Globus pallidus (tissue), 1 donor: ENCODE data around the gene ASIC2.
A peak's percentile ranks its signal among the peaks of the same experiment; 100 is the strongest.

Experiments used
- DNase-seq: peaks from one replicate; pipeline ENCODE4 v3.0.0-alpha.2; 2015; ENCODE audit warnings: low spot score

Gene ASIC2

DNA sequence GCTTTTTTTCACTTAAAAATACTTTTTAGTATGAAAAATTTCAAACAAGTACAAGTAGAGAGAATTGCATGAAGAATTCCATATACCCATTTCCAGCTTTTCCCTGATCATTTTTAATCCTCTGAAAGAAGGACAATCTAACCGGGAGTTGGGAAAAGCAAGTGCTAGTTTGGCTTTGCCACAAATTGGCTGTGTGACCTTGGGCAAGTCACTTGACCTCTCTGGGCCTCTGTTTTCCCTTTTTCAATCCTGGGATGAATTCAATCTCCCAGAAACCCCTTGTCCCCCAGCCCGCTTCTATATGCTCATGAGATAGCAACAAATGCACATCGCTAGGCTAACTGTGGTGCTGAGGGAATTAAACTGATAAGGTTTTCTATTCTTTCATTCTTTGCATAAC lies 49.4 kb downstream of the ASIC2 start:
- no peak for DNase-seq

DNA sequence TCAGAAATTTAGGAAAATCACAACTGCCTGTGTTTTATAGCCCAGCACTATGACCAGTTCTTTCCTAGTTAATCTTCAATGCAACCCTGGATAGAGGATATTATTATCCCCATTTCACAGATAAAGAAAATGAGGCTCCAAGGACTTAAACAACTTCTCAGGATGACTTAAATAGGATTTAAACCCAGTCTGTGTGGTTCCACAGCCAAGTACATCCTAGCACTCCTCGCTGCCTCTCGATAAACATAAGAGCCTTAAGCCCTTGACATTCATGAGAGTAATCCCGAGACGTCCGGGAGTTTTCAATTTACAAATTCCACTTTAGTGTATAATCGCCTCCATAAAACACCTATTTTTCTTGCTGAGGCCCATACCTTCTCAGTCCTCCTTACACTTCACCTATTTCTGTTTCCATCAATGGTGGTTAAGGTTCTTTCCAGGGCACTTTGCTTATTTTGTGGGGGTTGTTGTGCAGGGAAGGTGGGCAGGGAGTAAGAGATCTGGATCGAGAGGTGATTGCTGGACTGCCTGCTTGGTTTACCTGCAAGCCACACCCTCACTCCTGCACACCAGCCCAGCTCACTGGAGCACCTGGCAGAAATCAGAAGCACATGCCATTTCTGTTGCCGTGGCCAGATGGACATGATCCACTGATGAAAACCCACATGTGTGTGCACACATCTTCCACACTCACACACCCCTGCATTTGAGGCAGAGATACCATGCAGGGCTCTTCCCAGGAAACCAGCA lies 50.5 kb downstream of the ASIC2 start:
- no peak for DNase-seq

DNA sequence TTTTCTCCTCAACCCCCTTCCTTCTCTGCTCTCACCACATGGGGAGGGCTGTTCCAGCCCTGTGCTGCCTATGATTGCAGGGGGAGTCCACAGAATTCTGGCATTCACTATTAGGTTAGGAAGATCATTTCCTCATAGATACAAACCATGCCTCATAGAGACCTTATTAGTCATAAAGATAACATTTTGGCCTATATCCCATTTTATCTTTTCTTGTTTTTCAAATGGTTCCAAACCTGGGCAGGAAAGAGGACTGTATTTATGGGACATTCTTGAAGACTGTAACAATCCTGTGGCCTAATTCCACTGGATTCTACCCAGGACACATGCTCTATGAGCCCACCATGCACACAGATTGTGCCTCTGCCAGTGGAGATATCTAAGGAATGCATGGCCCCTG lies 51.7 kb downstream of the ASIC2 start:
- no peak for DNase-seq

DNA sequence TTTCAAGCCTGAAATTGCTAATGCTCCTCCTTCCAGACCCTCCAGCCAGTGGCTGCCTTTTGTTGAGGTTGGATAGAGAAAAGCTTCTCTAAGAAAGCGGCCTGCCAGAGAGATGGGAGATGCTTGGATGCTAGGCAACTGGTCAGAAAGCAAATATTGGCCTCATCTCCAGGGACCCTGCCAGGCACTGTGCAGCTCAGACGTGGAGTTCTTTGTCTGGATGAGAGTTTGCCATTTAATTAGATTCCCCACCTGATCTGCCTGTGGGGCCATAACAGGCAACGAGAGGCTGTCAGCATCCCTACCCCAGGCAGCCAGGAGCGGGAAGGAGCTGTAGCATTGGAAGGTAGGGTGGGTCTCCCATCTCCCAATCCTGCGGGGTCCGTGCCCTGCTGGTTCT lies 52.7 kb downstream of the ASIC2 start:
- DNase-seq, result no peak

DNA sequence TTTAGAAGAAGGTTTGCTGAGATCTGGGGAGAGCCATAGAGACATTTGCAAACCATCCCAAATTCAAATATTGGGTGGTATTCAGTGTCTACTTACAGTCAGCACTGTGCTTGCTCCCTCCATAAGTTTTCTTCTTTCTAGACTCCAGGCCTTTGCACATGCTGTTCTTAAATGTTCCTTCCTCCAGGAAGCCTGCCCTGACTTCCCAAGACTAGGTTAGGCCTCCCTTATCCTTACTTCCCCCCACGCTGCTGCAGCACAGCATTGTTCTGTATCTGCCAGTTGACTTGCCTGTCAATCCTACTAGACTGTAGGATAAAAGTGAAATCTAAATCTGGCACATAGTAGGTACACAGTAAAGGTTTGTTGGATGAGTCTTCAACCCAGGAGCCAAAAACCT lies 53.4 kb downstream of the ASIC2 start:
- no peak for DNase-seq

DNA sequence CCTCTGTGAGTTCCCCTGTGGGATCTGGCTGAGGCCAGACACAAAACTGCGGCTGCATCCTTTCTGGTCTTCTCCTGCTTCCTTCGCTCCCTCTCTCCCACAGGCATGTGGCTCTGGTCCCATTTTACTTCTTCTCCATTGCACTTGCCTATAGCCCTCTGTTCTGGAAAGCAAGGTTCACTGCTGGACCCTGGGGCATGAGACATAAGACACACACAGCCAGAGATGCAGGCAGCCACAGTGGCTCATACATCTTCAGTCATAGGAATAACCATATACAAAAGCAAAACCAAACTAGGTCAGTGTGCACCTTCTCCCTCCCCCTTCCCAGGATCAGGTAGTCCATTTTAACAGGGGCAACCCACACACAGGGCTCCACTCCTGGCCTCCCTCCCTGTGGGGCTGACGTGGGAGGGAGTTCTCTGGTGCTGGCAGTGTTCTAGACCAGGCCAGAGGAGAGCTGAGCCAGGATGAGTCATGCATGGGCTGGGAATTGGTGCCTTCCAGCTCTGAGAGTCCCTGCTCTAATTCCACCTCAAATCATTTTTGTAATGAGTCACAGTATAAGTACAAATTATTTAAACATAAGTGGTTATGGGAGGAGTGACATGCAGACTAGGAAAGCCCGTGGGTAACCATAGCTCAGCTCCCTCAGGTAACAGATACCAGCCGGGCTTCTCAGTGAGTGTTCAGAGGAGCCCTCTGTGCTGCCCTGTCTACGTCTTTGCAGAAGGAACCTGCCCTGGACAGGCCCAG lies 58.0 kb downstream of the ASIC2 start:
- peak; percentile 2 for DNase-seq

GRCh38 chr17:33234233-33234632 lies 58.9 kb downstream of the ASIC2 start:
- no peak for DNase-seq

DNA sequence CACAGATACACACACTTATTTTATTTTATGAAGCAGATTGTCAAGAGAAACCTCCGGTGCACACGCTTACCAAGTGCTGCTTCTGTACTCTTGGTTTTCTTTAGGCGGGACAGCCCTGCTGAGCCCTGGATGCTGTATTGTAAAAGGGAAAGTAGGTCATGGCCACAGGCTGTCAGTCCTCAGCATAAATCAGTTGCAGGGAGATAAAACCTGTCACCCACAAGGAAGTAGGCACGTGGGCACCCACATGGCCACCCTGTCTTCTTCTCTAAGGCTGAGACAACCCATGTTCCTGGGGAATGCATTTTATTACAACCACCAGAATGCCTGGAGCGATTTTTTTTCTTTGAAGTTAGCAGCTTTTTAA lies 59.3 kb downstream of the ASIC2 start:
- DNase-seq, result no peak

- no peak for DNase-seq
Observed at GRCh38 chr17:33229499-33229898, 63.6 kb downstream of the ASIC2 start.

- no peak for DNase-seq
Observed at GRCh38 chr17:33229028-33229427, 64.1 kb downstream of the ASIC2 start.

DNA sequence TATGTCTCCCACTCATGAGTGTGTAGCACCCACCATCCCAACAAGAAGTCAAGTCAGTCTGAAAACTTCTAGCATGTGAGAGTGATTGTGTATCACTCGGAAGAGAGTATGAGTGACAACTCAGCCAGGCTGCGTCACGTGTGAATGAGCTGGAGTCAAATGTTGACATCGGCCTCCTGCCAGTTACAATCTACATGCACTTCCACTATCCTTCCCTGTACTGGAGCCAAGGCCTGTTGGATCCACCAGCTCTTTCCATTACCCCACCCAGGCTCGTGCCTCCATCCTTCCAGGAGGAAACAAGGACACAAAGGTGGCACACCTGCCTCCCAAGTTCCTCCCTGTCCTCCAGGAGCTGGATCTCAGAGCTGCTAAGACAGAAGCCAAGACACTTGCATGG lies 64.5 kb downstream of the ASIC2 start:
- no peak for DNase-seq

- DNase-seq, result no peak
Observed at GRCh38 chr17:33227911-33228310, 65.2 kb downstream of the ASIC2 start.

GRCh38 chr17:33225994-33226393 lies 67.1 kb downstream of the ASIC2 start:
- DNase-seq, result no peak

GRCh38 chr17:33225509-33225908 lies 67.6 kb downstream of the ASIC2 start:
- DNase-seq, result no peak

DNA sequence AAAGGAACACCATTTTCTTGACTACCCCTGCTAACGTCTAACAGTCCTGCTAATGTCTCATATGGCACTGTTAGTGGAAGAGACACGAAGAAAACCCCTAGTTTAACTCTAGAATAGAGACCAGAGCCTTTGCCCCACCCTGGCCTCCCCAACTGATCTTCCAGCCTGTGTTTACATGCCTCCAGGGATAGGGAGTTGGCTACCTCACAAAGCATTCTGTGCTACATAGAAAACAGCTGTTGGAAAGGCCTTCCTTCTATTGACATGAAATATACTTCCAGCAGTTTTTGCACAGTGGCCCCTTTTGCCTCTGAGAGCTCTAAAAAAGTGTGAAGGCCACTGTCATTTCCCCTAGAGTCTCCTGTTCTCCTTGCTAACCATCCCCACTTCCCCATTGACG lies 73.1 kb downstream of the ASIC2 start:
- no peak for DNase-seq

DNA sequence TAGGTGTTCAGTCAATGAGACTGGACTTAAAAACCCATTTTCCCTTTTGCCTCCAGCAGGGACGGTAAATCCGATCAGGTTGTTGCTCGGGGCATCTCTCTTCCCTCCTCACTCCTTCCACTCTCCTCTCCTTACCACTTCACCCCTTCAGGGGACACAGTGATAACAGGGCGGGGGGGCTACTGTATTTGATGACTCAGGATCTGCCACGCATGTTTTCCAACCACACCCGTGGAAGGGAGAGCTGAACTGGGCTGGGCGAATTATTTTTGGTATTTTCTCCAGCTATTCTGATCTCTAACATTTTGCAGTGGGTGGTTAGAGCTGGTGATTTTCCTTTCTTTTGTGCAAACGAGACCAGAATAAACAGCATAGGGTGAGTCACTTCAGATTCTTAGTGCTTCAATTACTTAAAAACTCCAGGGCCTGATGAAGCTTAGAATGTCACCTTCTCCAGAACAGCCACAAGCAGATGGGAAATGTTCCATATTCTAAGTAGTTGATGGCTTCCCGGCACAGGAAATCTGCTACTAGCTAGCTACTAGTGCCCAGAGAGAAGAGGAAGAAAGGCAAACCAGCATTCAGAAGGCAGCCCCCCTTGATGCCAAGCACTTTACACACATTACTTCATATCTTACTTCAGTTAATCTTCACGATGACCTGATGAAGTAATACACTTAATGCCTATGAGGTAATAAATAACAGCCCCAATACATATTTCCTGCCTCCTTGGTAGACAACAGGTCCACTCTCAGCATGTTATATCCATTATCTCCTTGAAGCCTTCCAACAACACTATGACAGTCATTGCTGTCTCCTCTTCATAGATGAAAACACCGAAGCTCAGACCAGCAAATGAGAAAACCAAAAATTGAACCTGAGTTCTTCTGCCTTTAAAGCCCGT lies 74.1 kb downstream of the ASIC2 start:
- DNase-seq, result no peak

DNA sequence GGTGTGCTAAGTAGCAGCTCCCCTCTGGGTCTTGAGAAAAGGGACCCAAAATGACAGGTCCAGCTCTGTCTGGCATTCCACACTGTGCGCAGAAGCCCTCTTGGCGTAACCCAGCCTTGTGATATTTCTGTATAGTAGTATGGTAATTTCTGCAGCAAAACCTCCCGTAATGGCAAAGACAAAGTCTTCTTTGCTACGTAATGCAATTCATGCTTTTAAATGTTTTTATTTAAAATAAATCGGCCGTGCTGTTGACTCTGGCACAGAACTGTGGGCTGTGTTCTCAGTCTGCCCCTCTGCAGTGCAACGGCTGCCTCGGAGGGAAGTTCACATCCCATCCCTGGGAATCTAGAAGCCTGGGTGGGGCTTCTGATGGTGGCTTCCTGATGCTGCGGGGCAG lies 75.2 kb downstream of the ASIC2 start:
- no peak for DNase-seq

DNA sequence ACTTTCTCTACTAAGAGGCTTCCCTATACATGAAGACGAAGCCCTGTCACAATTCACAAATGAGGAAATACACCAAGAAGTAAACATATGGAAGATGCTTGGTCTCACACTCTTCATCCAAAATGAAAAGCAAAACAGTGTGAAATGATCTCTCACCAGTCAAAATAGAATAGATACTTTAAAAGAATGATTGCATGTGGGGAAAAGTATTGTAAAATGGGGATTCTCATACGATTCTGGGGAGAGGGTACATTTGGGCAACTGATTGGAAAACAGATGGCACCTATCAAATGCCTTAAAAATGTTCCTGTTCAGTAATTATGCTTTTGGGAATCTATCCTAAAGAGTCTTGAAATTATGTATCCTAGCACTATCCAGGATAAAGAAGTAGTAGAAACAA lies 78.1 kb downstream of the ASIC2 start:
- no peak for DNase-seq

DNA sequence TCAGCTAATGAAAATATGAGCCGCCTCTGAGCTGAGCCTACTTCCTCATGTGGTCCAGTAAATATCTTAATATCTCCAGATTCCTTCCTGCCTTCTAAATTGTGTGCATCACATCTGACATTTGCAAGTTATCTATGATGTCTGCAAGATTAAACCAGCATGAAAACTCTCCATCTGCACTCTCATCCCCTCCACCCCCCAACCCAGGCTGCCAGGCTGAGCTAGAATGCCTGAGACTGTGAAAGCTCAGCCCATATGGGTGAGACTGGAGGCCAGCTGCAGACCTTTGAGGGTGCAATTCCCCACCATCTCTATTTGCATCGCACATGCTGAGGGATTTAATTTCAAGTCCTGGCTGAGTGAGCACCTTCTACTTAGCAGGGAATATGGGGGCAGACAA lies 82.8 kb downstream of the ASIC2 start:
- DNase-seq, result no peak

- no peak for DNase-seq
Observed at GRCh38 chr17:33209671-33210070, 83.4 kb downstream of the ASIC2 start.

- DNase-seq, result no peak
Observed at GRCh38 chr17:33207231-33207630, 85.9 kb downstream of the ASIC2 start.

DNA sequence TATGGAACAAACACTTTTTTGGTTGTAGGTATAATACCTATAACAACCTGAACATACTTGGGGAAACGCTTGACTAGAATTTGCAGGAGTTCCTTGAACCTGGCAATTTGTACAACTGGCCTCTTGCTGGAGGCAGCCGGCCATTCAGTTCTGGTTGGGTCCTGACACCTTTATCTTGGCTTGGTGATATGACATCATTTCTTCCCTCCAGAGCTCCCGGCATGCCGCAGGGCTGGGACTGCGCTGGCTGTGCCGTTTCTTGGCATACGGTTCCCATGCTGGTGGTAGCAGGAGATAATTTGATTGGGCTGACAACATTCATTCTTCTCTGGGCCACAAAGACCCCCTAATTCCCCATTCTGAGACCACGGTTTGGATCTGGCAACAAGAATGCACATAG lies 87.5 kb downstream of the ASIC2 start:
- no peak for DNase-seq

- DNase-seq, result no peak
Observed at GRCh38 chr17:33204701-33205100, 88.4 kb downstream of the ASIC2 start.
